Right lobe of liver (tissue), 4 donors: ENCODE results near the gene SLC18A3.

Source experiments
- POLR2A ChIP-seq: fragments of 450-650 bp; IDR thresholded peaks from one replicate; pipeline ENCODE4 v1.6.1; 2017; ENCODE audit warnings: antibody characterized with exemption, mild to moderate bottlenecking
- TF ChIP-seq, protein P1 (sequence below), 4 donors: fragments of 200-600 bp in 3 of 4; fragments of 450-650 bp in 1 of 4; IDR thresholded peaks; one replicate each; pipeline versions ENCODE4 v1.5.1 to v1.8.0; 2016 to 2022; ENCODE audit warnings: antibody characterized with exemption in 4 of 4, mild to moderate bottlenecking in 2 of 4
- donor health status: DM: no; HTN: no; CAD: no.
- donor health status: DM: no; HTN: no; CAD: no.
- donor health status: DM: no; HTN: yes; CAD: no.

DNA sequence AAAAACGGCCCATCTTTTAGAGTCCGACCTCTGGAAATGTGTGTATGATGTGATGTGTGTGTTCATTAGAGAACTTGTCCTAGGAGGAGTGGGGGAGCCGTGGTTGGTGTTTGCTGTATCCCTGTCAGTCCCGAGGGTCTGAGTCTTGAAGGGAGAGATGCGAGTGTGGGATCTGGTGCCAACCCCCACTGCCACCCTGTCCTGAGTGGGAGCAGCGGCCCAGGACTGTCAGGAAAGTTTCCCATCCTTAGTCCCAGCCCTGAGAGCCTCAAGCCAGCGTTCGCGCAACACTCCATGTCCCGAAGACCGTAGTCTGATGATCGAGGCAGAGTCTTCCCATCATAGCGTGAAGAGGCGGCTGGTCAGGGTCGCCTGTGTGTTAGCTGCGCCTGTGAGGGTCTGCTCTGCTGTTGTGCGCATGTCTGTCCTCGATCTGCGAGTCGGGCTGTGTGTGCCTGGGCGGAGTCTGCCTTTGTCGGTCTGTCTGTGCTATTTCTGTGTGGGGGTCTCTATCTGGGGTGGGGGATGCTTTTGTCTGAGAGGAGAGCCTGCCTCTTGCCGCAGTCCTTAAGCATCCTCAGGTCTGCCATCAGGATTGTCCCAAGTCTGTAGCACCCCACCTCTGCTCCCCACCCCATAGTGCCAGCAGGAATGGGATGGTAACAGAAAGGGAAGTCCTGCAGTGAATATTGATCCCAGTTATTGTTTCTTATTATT lies 3.2 kb downstream of the SLC18A3 start:
- TF ChIP-seq, protein P1, sequence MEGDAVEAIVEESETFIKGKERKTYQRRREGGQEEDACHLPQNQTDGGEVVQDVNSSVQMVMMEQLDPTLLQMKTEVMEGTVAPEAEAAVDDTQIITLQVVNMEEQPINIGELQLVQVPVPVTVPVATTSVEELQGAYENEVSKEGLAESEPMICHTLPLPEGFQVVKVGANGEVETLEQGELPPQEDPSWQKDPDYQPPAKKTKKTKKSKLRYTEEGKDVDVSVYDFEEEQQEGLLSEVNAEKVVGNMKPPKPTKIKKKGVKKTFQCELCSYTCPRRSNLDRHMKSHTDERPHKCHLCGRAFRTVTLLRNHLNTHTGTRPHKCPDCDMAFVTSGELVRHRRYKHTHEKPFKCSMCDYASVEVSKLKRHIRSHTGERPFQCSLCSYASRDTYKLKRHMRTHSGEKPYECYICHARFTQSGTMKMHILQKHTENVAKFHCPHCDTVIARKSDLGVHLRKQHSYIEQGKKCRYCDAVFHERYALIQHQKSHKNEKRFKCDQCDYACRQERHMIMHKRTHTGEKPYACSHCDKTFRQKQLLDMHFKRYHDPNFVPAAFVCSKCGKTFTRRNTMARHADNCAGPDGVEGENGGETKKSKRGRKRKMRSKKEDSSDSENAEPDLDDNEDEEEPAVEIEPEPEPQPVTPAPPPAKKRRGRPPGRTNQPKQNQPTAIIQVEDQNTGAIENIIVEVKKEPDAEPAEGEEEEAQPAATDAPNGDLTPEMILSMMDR (IDR thresholded peaks at IDR 0.05) = no peak
- TF ChIP-seq POLR2A = no peak
